HG02610 (cell line): Measurements from ENCODE around the gene BHMT2.

Experiments
- ATAC-seq: cut with Tn5 transposase; IDR thresholded peaks from one replicate; pipeline ENCODE4 v1.9.1; 2021; ENCODE audit warnings: mild to moderate bottlenecking, moderate library complexity; ENCODE audit not compliant: unreplicated experiment

Gene BHMT2

DNA sequence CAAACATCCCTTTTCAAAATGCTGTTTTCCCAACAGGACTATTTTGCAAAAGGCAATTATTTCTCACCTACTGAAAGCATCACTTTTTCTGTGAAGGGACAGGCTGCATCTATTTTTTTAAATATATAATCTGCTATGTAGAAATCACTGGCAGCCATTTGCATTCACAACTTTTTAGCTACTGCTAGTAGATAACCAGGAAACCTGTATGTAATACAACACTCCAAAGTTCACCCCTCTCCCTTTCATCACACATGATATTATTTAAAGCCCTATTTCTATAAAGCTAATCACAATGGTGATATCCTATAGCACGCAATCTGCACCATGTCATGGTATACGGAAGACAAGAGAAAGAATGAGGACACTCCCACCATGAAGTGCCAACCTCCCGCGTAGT is 9.9 kb upstream of the BHMT2 start:
- ATAC-seq, result no peak

GRCh38 chr5:79062436-79062835 is 7.1 kb upstream of the BHMT2 start:
- no peak for ATAC-seq

DNA sequence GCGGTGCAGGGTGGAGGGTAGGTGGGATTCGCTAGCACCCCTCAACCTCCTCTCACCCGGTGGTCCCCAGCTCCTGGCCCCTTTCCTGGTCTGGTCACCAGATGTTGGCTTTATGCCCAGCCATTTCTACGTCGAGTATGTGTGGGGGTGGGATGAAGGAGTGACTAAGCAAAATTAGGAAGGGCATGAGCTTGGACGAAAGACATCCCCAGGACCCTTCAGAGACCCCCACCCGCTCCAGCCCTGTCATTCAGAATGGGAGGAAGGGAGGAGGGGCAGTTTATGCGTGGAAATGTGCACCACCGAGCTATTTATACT is 742 bp downstream of the BHMT2 start:
- ATAC-seq, result no peak

GRCh38 chr5:79074641-79075040 is 5.1 kb downstream of the BHMT2 start:
- ATAC-seq, result no peak

DNA sequence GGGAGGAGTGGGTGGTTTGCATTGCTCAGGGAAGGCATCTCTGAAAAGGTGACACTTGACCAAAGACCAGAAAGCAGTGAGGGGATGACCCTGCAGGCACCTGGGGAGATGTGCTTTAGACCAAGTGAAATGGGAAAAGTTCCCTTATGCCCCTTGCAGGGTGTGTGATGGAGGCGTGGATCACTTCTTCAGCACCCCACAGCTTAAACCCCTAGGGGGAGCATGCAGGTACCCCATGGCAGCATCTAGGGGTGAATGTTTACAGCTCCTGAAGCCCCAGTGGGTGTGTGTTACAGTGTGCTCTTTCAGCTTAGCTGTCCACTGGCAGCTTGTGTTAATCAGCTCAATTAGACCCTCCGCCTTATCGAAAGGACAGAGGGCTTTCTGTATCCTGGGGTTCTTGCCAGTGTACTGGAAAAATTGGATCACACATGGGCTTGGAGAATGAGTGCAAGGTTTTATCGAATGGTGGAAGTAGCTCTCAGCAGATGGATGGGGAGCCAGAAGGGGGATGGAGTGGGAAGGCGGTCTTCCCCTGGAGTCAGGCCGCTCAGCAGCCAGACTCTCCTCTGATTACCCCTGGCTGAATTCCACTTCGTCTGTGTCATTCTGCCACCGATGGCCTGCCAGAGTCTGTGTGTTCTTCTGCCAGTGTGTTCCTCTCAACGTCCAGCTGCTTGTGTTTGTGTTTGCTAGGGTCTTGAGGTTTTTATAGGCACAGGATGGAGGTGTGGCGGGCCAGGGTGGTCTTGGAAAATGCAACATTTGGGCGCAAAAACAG is 6.3 kb downstream of the BHMT2 start:
- ATAC-seq, result no peak

GRCh38 chr5:79076819-79077218 is 7.3 kb downstream of the BHMT2 start:
- ATAC-seq, result no peak

DNA sequence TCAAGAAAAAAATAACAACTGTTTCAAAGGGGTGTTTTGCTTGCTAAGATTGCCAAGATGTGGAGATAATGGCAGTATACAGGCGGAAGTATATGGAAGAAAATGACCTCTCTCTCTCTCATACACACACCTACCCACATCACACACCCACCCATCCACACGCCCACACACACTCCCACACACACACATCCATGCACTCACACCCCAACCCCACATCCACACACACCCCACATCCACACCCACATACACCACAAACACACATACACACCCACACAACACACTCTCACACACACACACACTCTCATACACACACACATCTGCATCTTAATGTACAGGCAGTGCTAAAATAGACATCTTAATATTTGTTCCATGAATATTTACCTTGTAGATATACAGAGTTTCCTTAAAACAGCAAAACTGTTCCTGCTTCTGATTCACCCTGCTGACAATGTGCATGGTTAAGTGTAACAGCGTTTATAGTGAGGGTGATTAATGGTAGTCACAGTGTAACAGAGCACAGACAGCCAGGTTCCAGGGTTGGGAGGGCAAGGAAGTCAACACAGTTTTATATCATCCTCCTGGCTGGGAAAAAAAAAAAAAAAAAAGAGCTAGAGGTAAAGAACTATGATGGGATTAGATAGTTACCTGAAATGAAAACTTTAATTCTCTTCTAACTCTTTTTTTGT is 8.3 kb downstream of the BHMT2 start:
- no peak for ATAC-seq

- no peak for ATAC-seq
Measured at GRCh38 chr5:79080804-79081203, 11.2 kb downstream of the BHMT2 start.

GRCh38 chr5:79081779-79082178 is 12.2 kb downstream of the BHMT2 start:
- ATAC-seq, result no peak

GRCh38 chr5:79086116-79086515 is 16.5 kb downstream of the BHMT2 start:
- ATAC-seq, result no peak

DNA sequence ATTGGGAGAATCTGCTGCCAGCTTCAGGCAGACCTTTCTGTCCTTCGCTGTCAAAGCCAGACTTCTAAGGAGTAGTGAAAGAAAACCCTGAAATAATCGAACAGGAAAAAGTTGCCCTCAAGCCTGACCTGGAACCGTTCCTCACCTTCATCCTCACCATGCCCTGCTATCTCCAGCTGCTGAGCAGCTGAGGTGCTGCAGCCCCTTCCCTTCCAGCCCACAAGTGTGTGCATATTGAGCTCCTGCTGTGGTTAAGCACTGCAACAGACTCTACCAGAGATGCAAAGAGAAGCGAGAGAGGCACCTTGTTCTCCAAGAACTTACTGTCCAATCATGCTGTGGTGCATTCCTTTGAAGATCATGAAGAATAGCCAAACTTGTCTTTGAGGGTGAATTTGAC is 18.9 kb downstream of the BHMT2 start:
- no peak for ATAC-seq

- ATAC-seq, result no peak
Measured at GRCh38 chr5:79091064-79091463, 21.5 kb downstream of the BHMT2 start.

DNA sequence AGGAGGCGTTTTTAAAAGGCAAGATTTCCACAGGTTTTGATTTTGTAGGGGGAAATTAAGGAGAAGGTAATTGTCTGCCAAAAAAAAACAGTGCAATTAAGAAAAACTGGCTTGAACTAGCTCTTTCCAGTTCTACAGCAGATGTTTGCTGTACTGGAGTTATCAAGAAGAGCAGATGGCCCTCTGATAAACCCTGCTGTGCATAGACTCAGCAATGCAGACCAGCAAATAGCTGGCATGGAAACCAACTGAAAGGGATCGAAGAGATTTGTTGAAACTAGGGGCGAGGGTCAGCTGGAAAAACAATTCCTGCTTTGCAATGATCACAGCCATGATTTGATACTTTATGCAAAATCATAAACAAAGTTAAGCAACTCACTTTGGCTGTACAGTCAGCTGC is 24.2 kb downstream of the BHMT2 start:
- no peak for ATAC-seq

DNA sequence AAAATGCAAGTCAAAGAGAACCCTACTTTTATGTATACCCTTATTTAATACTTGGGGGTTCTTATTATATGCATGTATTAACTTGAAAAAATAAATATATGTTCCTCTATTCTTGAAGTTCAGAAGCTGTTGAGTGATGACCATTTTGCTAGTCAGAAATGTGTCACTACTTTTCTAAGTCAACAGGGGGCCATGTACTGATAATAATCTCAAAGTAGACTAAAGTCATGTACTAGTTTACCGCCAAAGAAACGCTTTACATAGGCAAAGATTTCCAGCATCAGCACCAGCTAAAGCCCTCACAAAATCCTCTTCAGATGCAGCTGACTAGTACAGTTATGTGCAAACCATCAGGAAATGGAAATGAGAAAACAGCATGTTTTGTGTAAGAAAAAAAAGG is 36.3 kb downstream of the BHMT2 start:
- ATAC-seq, result no peak

DNA sequence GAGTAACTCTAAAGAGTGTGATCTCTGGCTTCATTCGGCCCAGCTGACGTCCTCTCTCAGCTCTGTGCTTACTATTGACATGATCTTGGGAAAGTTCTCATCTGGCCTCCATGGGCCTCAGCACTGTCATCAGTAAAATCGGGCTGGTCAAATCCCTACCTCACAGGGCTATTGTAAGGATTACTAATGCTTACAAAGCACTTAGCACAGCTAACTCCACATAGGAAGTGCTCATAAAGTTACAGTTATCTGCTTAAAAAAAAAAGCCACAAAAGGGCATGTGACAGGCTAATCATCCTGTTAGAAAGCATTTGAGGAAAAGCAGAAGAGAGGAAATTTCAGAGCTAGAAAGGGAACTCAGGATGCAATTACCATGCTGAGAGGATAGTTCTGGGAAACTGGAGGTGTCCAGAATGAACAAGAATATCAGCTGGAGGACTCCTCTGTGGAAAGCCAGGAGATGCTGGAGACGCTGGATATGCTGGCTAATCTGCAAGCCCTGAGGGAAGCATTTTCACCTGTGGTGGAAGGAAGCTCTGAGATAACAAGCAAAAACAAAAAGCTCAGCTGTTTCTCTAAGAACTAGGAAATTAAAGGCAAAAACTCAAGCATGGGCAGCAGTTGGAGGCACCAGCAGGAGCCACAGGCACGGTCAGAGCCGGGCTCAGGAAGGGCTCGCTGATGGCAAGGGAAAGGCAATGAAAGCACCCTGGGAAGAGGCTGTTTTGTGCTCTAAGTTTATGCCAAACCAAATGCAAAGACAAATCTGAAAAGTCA is 37.6 kb downstream of the BHMT2 start:
- no peak for ATAC-seq

GRCh38 chr5:79108086-79108485 is 38.5 kb downstream of the BHMT2 start:
- no peak for ATAC-seq

DNA sequence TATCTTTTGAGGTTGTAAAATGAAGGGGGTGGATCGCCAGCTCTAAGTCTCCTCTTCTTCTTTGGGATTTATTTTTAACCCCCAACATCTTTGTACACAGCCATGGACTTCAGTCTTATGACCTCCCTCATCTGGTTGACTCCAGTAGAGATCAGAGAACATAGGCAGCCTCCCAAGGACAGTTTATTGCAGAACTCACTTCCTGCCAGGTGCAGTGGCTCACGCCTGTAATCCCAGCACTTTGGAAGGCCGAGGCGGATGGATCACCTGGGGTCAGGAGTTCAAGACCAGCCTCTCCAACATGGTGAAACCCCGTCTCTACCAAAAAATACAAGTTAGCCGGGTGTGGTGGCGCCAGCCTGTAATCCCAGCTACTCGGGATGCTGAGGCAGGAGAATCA is 39.2 kb downstream of the BHMT2 start:
- ATAC-seq, result no peak

- ATAC-seq, result no peak
Measured at GRCh38 chr5:79109527-79110492, 40.2 kb downstream of the BHMT2 start.

DNA sequence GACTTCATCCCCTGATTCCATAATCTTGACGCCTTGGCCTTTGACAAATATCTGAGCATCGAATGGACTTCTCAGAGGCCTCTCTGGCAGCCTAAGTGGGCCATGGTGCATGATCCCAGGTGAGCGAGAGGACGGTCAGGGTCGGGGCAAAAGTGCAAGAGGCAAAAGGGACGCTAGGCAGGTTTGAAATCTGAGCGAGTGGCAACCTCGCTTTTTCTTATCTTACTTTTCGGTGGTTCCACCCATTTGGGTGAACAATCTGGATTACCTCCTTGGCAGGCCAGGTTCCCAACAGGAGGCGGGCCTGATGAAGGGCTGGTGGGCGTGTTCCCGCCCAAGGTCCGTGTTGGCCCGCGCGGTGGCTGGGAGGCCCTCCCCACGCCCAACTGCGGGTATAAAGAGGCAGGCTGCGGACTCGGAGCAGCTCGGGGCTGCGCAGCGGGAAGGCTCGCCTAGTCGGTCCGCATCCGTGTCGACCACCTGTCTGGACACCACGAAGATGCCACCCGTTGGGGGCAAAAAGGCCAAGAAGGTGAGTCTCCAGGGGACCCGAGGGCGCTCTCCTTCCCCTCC is 41.9 kb downstream of the BHMT2 start, which contains the start of gene BHMT:
Gene BHMT (plus strand): TSS at position 423 of the 573 bp plus-strand sequence. CDS start 77 bp downstream, at position 500.
- ATAC-seq, result no peak

GRCh38 chr5:79111960-79112702 is 42.6 kb downstream of the BHMT2 start:
- no peak for ATAC-seq
